NCI-H1048 (cell line): ENCODE results near the gene RNU2-1.
"Not testable (repeated sequence)": the region's sequence is repeated elsewhere in the genome, so short reads cannot be mapped to it uniquely, and the experiment has no call there.

Experiments
- DNase-seq: peaks from one replicate; lab custom pipeline; 2025; lab: John Stamatoyannopoulos, UW

The RNU2-1 gene

GRCh38 chr17:43216369-43216761 lies 17.4 kb downstream of the RNU2-1 start:
- DNase-seq, result no peak

- DNase-seq, result no peak
Observed at GRCh38 chr17:43215341-43215740, 18.4 kb downstream of the RNU2-1 start.

- DNase-seq, result no peak
Observed at GRCh38 chr17:43213545-43213944, 20.2 kb downstream of the RNU2-1 start.

GRCh38 chr17:43212641-43213490 lies 20.9 kb downstream of the RNU2-1 start:
- no peak for DNase-seq

GRCh38 chr17:43211480-43212402 lies 22.0 kb downstream of the RNU2-1 start, which contains the start of gene TMEM106A:
Gene TMEM106A, plus strand, starts transcription at chr17:43211875. Its CDS starts 1,167 bp downstream, at chr17:43213042.
- no peak for DNase-seq

- no peak for DNase-seq
Observed at GRCh38 chr17:43211123-43211479, 22.7 kb downstream of the RNU2-1 start.

GRCh38 chr17:43210576-43210975 lies 23.2 kb downstream of the RNU2-1 start:
- DNase-seq, result no peak

- DNase-seq, result not testable (repeated sequence)
Observed at GRCh38 chr17:43203013-43203412, 30.8 kb downstream of the RNU2-1 start.

- no peak for DNase-seq
Observed at GRCh38 chr17:43200127-43200526, 33.6 kb downstream of the RNU2-1 start.

GRCh38 chr17:43199633-43200032 lies 34.1 kb downstream of the RNU2-1 start:
- DNase-seq, result no peak

GRCh38 chr17:43193251-43193650 lies 40.5 kb downstream of the RNU2-1 start:
- DNase-seq, result no peak

GRCh38 chr17:43186656-43187055 lies 47.1 kb downstream of the RNU2-1 start:
- DNase-seq, result not testable (repeated sequence)

- no peak for DNase-seq
Observed at GRCh38 chr17:43183921-43184320, 49.9 kb downstream of the RNU2-1 start.
